Measurements from ENCODE around the gene HOXA5. TPM values are rescaled to one million over a fixed set of nuclear protein-coding genes. Genes with fewer than 3 reads are reported as not detected.

Gene HOXA5
- total and polyA plus RNA-seq, 2 donors (not counting 1 experiment from before 2014, with no cell fraction given): 18.3 to 35.6 TPM

DNA sequence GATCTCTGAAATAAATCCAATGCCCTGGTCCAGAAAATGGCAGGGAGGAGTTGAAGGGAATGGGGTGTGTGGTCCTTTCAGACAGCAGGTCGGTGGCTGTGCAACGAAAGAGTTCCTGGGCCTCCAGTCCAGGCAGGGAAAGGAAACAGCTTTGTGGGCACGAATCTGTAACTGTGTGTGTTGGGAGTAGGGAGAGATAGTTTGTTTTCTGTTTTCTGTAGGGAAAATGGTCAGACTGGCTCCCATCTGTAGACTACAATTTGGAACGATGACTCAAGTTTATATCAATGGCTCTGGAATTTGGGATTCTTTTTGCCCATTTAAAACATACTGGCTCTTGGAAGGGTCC lies 24.4 kb upstream of the HOXA5 start:
- H3K9me3 ChIP-seq (ENCODE audit: control insufficient read depth, insufficient read depth, low read depth, low read length): no peaks in the 10 kb centered on the region
- H3K4me2 ChIP-seq (ENCODE audit: extremely low read depth, insufficient read depth, low read length): no peak overlapping the region
- no peak overlapping the region for H2AFZ ChIP-seq (ENCODE audit: low read length)
- TF ChIP-seq, protein P1, sequence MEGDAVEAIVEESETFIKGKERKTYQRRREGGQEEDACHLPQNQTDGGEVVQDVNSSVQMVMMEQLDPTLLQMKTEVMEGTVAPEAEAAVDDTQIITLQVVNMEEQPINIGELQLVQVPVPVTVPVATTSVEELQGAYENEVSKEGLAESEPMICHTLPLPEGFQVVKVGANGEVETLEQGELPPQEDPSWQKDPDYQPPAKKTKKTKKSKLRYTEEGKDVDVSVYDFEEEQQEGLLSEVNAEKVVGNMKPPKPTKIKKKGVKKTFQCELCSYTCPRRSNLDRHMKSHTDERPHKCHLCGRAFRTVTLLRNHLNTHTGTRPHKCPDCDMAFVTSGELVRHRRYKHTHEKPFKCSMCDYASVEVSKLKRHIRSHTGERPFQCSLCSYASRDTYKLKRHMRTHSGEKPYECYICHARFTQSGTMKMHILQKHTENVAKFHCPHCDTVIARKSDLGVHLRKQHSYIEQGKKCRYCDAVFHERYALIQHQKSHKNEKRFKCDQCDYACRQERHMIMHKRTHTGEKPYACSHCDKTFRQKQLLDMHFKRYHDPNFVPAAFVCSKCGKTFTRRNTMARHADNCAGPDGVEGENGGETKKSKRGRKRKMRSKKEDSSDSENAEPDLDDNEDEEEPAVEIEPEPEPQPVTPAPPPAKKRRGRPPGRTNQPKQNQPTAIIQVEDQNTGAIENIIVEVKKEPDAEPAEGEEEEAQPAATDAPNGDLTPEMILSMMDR (conservative IDR thresholded peaks at IDR 0.05 in 1 of 2, IDR thresholded peaks at IDR 0.05 in 1 of 2; ENCODE audit: low read depth in 1 of 2, low read length in 2 of 2): no peak
- no peak for TF ChIP-seq EZH2 (IDR thresholded peaks at IDR 0.05; ENCODE audit: low read length, missing control alignments)
- H3K36me3 ChIP-seq (ENCODE audit: control insufficient read depth, insufficient read depth, low read length): no peaks in the 10 kb centered on the region
- no peaks in the 10 kb centered on the region for H3K4me1 ChIP-seq (ENCODE audit: control insufficient read depth, extremely low read depth, insufficient read depth, low read length)
- H3K27me3 ChIP-seq (ENCODE audit: control insufficient read depth, insufficient read depth, low read length): peaks cover 87% of the 10 kb centered on the region
- no peak for DNase-seq (ENCODE audit: low read depth in 2 of 2)
- H3K79me2 ChIP-seq (ENCODE audit: control insufficient read depth, insufficient read depth, low read length): no peaks in the 10 kb centered on the region
- H3K27ac ChIP-seq (ENCODE audit: insufficient read depth, low read length): no peak overlapping the region
- H3K9ac ChIP-seq (ENCODE audit: insufficient read depth, low read length): no peak overlapping the region
- no peaks in the 10 kb centered on the region for H4K20me1 ChIP-seq (ENCODE audit: control insufficient read depth, extremely low read depth, insufficient read depth, low read length)
- no peak overlapping the region for H3K4me3 ChIP-seq (replicated peaks in 1 of 4; ENCODE audit: control extremely low read depth in 1 of 4, insufficient read depth in 1 of 4, low read depth in 3 of 4, low read length in 4 of 4)

DNA sequence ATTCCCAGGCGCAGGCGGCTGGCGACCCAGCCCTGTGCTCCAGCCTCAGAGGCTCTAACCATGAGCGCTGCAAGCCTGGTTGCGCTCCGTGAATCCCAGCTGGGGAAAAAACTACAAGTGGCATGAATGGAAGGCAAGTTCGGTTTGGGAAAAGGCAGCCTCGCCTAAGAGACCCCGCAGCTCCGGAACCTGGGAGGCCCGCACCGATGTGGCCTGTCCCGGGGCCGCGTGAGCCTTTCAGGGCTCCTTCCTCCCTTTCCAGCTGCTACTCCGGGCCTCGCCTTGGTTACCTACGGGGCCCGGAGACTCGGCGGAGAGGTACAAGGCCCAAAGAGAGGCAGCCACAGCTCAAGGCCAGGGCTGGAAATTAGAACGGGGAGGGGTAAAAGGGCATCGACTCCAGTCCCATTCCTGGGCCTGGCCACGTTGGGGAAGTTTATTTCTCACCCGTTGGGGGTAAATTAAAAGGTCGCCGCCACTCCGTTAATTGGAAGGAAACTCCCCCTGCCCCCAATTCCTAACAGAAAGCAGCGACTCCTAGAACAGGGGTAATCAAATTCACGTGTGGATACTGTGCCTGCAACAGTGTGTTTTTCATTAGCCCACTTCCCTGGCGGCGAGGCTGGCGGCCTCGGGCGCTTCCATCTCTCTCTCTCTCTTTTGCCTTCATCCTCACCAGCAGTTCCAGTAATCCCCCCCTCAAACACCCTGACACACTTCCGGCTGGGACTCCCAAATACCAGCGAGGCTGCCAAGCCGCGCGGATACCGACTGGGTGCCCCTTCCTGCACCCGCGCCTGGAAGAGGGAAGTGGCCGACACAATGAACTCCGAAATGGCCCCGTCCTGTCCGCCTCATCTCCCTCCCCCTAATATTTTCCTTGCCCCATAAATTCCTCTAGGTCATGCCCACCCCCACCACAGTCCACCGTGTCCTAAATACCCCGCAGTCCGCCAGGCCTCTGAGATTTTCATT lies 23.3 kb upstream of the HOXA5 start:
- H3K4me3 ChIP-seq (replicated peaks in 1 of 4; ENCODE audit: control extremely low read depth in 1 of 4, insufficient read depth in 1 of 4, low read depth in 3 of 4, low read length in 4 of 4): no peak overlapping the region

DNA sequence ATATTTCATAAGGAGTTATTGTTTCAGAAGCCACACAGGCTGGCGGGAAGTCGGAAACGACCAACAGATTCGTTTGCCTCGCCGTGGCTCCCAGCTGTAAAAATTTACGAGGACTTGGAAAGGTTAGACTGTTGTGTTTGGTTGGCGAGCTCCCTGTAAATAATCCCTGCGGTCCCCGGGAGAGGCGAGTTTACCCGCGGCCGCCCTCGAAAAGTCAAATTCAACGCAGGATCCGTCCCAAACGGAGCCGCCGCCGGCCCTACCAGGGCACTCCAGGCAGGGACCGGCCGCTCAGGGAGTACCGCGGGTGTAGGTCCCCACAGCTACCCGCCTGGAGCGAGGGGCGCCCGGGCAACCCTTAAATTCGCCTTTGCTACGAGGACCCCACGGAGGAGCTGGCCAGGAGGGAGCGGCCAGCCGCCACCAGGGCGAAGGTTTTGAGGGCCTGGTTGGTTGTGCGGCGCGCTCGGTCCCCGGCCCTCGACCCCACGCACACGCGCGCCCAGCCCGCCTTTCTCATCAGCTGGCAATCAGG lies 22.6 kb upstream of the HOXA5 start:
- TF ChIP-seq EZH2 (IDR thresholded peaks at IDR 0.05; ENCODE audit: low read length, missing control alignments): peak; percentile 2
- TF ChIP-seq, protein P1 (conservative IDR thresholded peaks at IDR 0.05 in 1 of 2, IDR thresholded peaks at IDR 0.05 in 1 of 2; ENCODE audit: low read depth in 1 of 2, low read length in 2 of 2): no peak
- Histone ChIP-seq H3K4me2 (ENCODE audit: extremely low read depth, insufficient read depth, low read length) (no peak overlapping the region), H3K4me3 (replicated peaks in 1 of 4; ENCODE audit: control extremely low read depth in 1 of 4, insufficient read depth in 1 of 4, low read depth in 3 of 4, low read length in 4 of 4) (peak overlapping the region in 1 of 4 experiments; percentile 40), H4K20me1 (ENCODE audit: control insufficient read depth, extremely low read depth, insufficient read depth, low read length) (no peaks in the 10 kb centered on the region), H3K27ac (ENCODE audit: insufficient read depth, low read length) (no peak overlapping the region), H3K27me3 (ENCODE audit: control insufficient read depth, insufficient read depth, low read length) (peaks cover 69% of the 10 kb centered on the region), H3K4me1 (ENCODE audit: control insufficient read depth, extremely low read depth, insufficient read depth, low read length) (no peaks in the 10 kb centered on the region), H3K36me3 (ENCODE audit: control insufficient read depth, insufficient read depth, low read length) (no peaks in the 10 kb centered on the region), H3K9ac (ENCODE audit: insufficient read depth, low read length) (no peak overlapping the region), H3K9me3 (ENCODE audit: control insufficient read depth, insufficient read depth, low read depth, low read length) (no peaks in the 10 kb centered on the region), H3K79me2 (ENCODE audit: control insufficient read depth, insufficient read depth, low read length) (no peaks in the 10 kb centered on the region), H2AFZ (ENCODE audit: low read length) (no peak overlapping the region)
- DNase-seq (ENCODE audit: low read depth in 2 of 2): no peak

More for the DNA sequence above, 23.3 kb upstream of the HOXA5 start:
- no peaks in the 10 kb centered on the region for H4K20me1 ChIP-seq (ENCODE audit: control insufficient read depth, extremely low read depth, insufficient read depth, low read length)
- no peak overlapping the region for H3K27ac ChIP-seq (ENCODE audit: insufficient read depth, low read length)
- TF ChIP-seq, protein P1 (conservative IDR thresholded peaks at IDR 0.05 in 1 of 2, IDR thresholded peaks at IDR 0.05 in 1 of 2; ENCODE audit: low read depth in 1 of 2, low read length in 2 of 2): no peak
- no peak for TF ChIP-seq EZH2 (IDR thresholded peaks at IDR 0.05; ENCODE audit: low read length, missing control alignments)
- no peak overlapping the region for H3K4me2 ChIP-seq (ENCODE audit: extremely low read depth, insufficient read depth, low read length)
- no peaks in the 10 kb centered on the region for H3K79me2 ChIP-seq (ENCODE audit: control insufficient read depth, insufficient read depth, low read length)
- H3K9ac ChIP-seq (ENCODE audit: insufficient read depth, low read length): no peak overlapping the region
- H3K4me1 ChIP-seq (ENCODE audit: control insufficient read depth, extremely low read depth, insufficient read depth, low read length): no peaks in the 10 kb centered on the region
- H3K9me3 ChIP-seq (ENCODE audit: control insufficient read depth, insufficient read depth, low read depth, low read length): no peaks in the 10 kb centered on the region
- H3K36me3 ChIP-seq (ENCODE audit: control insufficient read depth, insufficient read depth, low read length): no peaks in the 10 kb centered on the region
- H3K27me3 ChIP-seq (ENCODE audit: control insufficient read depth, insufficient read depth, low read length): peaks cover 77% of the 10 kb centered on the region
- no peak for DNase-seq (ENCODE audit: low read depth in 2 of 2)
- no peak overlapping the region for H2AFZ ChIP-seq (ENCODE audit: low read length)

Measured in fibroblast of lung (primary cell).